Neural cell (in vitro differentiated cells): ENCODE results near the gene KAT14. TPM values are rescaled to one million over a fixed set of nuclear protein-coding genes. Genes with fewer than 3 reads are reported as not detected.
"Not testable (repeated sequence)": the region's sequence is repeated elsewhere in the genome, so short reads cannot be mapped to it uniquely, and the experiment has no call there.

Experiments used
- H2AFZ ChIP-seq: fragments of 200-600, 300-800 bp; sonication (generic), shearing (Covaris generic); 2 replicates; pipeline ENCODE4 v1.6.0; 2014; ENCODE audit warnings: low read depth, mild to moderate bottlenecking, antibody characterized with exemption, low read length, moderate library complexity
- H3F3A ChIP-seq: fragments of 200-600 bp; shearing (Covaris generic); 2 replicates; pipeline ENCODE4 v1.6.1; 2016; ENCODE audit warnings: mild to moderate bottlenecking, moderate library complexity, mixed read lengths, antibody characterized with exemption, low read length; ENCODE audit not compliant: insufficient read depth, poor library complexity, severe bottlenecking
- H3K27ac ChIP-seq: fragments of 200-600, 300-800 bp; sonication (generic), shearing (Covaris generic); 2 replicates; pipeline ENCODE4 v1.5.1; 2014; ENCODE audit warnings: mild to moderate bottlenecking, low read length, moderate library complexity
- H3K27me3 ChIP-seq: fragments of 300-800, 200-600 bp; sonication (generic), shearing (Covaris generic); 2 replicates; pipeline ENCODE4 v1.6.0; 2014; ENCODE audit warnings: mild to moderate bottlenecking, low read depth, low read length, moderate library complexity; ENCODE audit not compliant: insufficient read depth
- H3K36me3 ChIP-seq: fragments of 300-800, 200-600 bp; sonication (generic), shearing (Covaris generic); 2 replicates; pipeline ENCODE4 v1.5.1; 2014; ENCODE audit warnings: mild to moderate bottlenecking, antibody characterized with exemption, low read length, moderate library complexity; ENCODE audit not compliant: insufficient read depth
- H3K4me2 ChIP-seq: fragments of 300-800, 200-600 bp; sonication (generic), shearing (Covaris generic); 2 replicates; pipeline ENCODE4 v1.6.0; 2014; ENCODE audit warnings: mild to moderate bottlenecking, low read length
- H3K4me3 ChIP-seq: fragments of 300-800, 200-600 bp; sonication (generic), shearing (Covaris generic); 2 replicates; pipeline ENCODE4 v1.5.1; 2014; ENCODE audit warnings: mild to moderate bottlenecking, low read length, moderate library complexity
- H3K79me2 ChIP-seq: fragments of 200-600 bp; shearing (Covaris generic); replicated peaks from 2 replicates; pipeline ENCODE4 v1.6.0; 2014; ENCODE audit warnings: mild to moderate bottlenecking, low read length, moderate library complexity; ENCODE audit not compliant: insufficient read depth
- H3K9ac ChIP-seq: fragments of 300-800, 200-600 bp; sonication (generic), shearing (Covaris generic); 2 replicates; pipeline ENCODE4 v1.6.1; 2016; ENCODE audit warnings: mild to moderate bottlenecking, low read length, mixed read lengths
- H3K9me2 ChIP-seq: fragments of 200-600 bp; shearing (Covaris generic); 2 replicates; pipeline ENCODE4 v1.6.1; 2016; ENCODE audit warnings: mild to moderate bottlenecking, low read length, mixed read lengths; ENCODE audit not compliant: insufficient read depth
- H3K9me3 ChIP-seq: fragments of 200-600, 300-800 bp; sonication (generic), shearing (Covaris generic); 2 replicates; pipeline ENCODE4 v1.6.1; 2016; ENCODE audit warnings: mild to moderate bottlenecking, mixed run types, low read length, moderate library complexity, mixed read lengths
- H4K20me1 ChIP-seq: fragments of 200-600 bp; shearing (Covaris generic); 2 replicates; pipeline ENCODE4 v1.6.1; 2016; ENCODE audit warnings: mild to moderate bottlenecking, mixed run types; ENCODE audit not compliant: insufficient read depth
- CTCF ChIP-seq: fragments of 450-650 bp; IDR thresholded peaks from 2 replicates; pipeline ENCODE4 v1.5.1; 2014; ENCODE audit warnings: antibody characterized with exemption, mild to moderate bottlenecking, moderate library complexity; ENCODE audit not compliant: poor library complexity, severe bottlenecking
- EP300 ChIP-seq: fragments of 450-650 bp; conservative IDR thresholded peaks from 2 replicates; pipeline ENCODE4 v1.6.1; 2014; ENCODE audit warnings: antibody characterized with exemption, mild to moderate bottlenecking, moderate library complexity; ENCODE audit not compliant: poor library complexity, severe bottlenecking
- EZH2 ChIP-seq: fragments of 200-600, 300-800 bp; shearing (Covaris generic), sonication (generic); IDR thresholded peaks from 2 replicates; pipeline ENCODE4 v1.6.1; 2014; ENCODE audit warnings: antibody characterized with exemption, low read length, borderline replicate concordance, mild to moderate bottlenecking; ENCODE audit not compliant: insufficient read depth, poor library complexity, severe bottlenecking
- MXI1 ChIP-seq: fragments of 450-650 bp; conservative IDR thresholded peaks from 2 replicates; pipeline ENCODE4 v1.6.1; 2014; ENCODE audit warnings: antibody characterized with exemption, mild to moderate bottlenecking; ENCODE audit not compliant: poor library complexity, severe bottlenecking
- POLR2AphosphoS5 ChIP-seq: IDR thresholded peaks from 2 replicates; pipeline ENCODE4 v1.6.1; 2012
- RAD21 ChIP-seq: fragments of 450-650 bp; conservative IDR thresholded peaks from 2 replicates; pipeline ENCODE4 v1.6.1; 2014; ENCODE audit warnings: antibody characterized with exemption, mild to moderate bottlenecking, moderate library complexity
- REST ChIP-seq: IDR thresholded peaks from 2 replicates; pipeline ENCODE4 v1.6.1; 2012; ENCODE audit warnings: borderline replicate concordance
- SMC3 ChIP-seq: fragments of 450-650 bp; conservative IDR thresholded peaks from 2 replicates; pipeline ENCODE4 v1.6.1; 2014; ENCODE audit warnings: antibody characterized with exemption, mild to moderate bottlenecking, moderate library complexity; ENCODE audit not compliant: poor library complexity
- TAF1 ChIP-seq: IDR thresholded peaks from 2 replicates; pipeline ENCODE4 v1.6.1; 2012; ENCODE audit warnings: low read depth
- polyA plus RNA-seq: library from polyadenylated mRNA; depleted of rRNA; stranded (reverse); fragments of >200 nt; gene quantifications from 2 replicates; pipeline ENCODE4 v1.2.3, GENCODE V29; 2014

Gene KAT14
- polyA plus RNA-seq, 1 donor from 2014 or later = 19.3 TPM

- TF ChIP-seq SMC3 = no peak
- no peak for TF ChIP-seq EZH2
- TF ChIP-seq POLR2AphosphoS5 = no peak
- TF ChIP-seq EP300 = no peak
- TF ChIP-seq REST = no peak
These were observed 65.3 kb downstream of the KAT14 start for GRCh38 chr20:18202966-18203365.

GRCh38 chr20:18203700-18204099 is 66.0 kb downstream of the KAT14 start:
- not testable (repeated sequence) for H3K9me2 ChIP-seq, H4K20me1 ChIP-seq, H3K36me3 ChIP-seq, H3K9me3 ChIP-seq, H3K27me3 ChIP-seq, H3K4me2 ChIP-seq, H3K4me3 ChIP-seq, H3K79me2 ChIP-seq, H3F3A ChIP-seq, H2AFZ ChIP-seq, H3K9ac ChIP-seq, H3K27ac ChIP-seq

More at GRCh38 chr20:18202966-18203365, 65.3 kb downstream of the KAT14 start:
- H3K9me3 ChIP-seq = no peaks in the 10 kb centered on the region
- no peaks in the 10 kb centered on the region for H3K9me2 ChIP-seq
- no peaks in the 10 kb centered on the region for H3K36me3 ChIP-seq
- no peaks in the 10 kb centered on the region for H3K79me2 ChIP-seq
- H3K9ac ChIP-seq = no peak overlapping the region
- no peak overlapping the region for H3K4me2 ChIP-seq
- H2AFZ ChIP-seq = no peak overlapping the region
- H3K27me3 ChIP-seq = no peaks in the 10 kb centered on the region
- no peaks in the 10 kb centered on the region for H4K20me1 ChIP-seq
- no peak overlapping the region for H3K4me3 ChIP-seq
- no peaks in the 10 kb centered on the region for H3F3A ChIP-seq
- no peak overlapping the region for H3K27ac ChIP-seq

- H3F3A ChIP-seq = no peaks in the 10 kb centered on the region
These were observed 75.3 kb downstream of the KAT14 start for GRCh38 chr20:18213002-18213401.

More at GRCh38 chr20:18213002-18213401, 75.3 kb downstream of the KAT14 start:
- no peak overlapping the region for H2AFZ ChIP-seq
- H3K4me2 ChIP-seq = no peak overlapping the region
- no peaks in the 10 kb centered on the region for H4K20me1 ChIP-seq
- no peaks in the 10 kb centered on the region for H3K27me3 ChIP-seq
- no peak for TF ChIP-seq REST
- no peak for TF ChIP-seq TAF1
- TF ChIP-seq CTCF = no peak
- TF ChIP-seq EZH2 = no peak
- TF ChIP-seq SMC3 = no peak
- TF ChIP-seq POLR2AphosphoS5 = no peak
- no peak for TF ChIP-seq EP300
- TF ChIP-seq MXI1 = no peak
- TF ChIP-seq RAD21 = no peak
- no peak overlapping the region for H3K9ac ChIP-seq
- H3K4me3 ChIP-seq = no peak overlapping the region
- H3K9me3 ChIP-seq = no peaks in the 10 kb centered on the region
- H3K27ac ChIP-seq = no peak overlapping the region
- no peaks in the 10 kb centered on the region for H3K9me2 ChIP-seq
- no peaks in the 10 kb centered on the region for H3K36me3 ChIP-seq
- H3K79me2 ChIP-seq = no peaks in the 10 kb centered on the region
